GM10248 (cell line): ENCODE results near the gene ADAMTS3.

Experiments used
- CTCF ChIA-PET: fragments of 300-600 bp; sonication (Branson Sonifier 250); formaldehyde crosslinking; extraction: SDS; loops from one replicate; lab custom pipeline; 2021; ENCODE audit warnings: antibody characterized with exemption; lab: Yijun Ruan, JAX
- POLR2A ChIA-PET: fragments of 350-650 bp; sonication (Branson Sonifier 250); formaldehyde crosslinking; extraction: SDS; loops from one replicate; lab custom pipeline; 2020; ENCODE audit warnings: antibody characterized with exemption; lab: Yijun Ruan, JAX
- DNase-seq: peaks from one replicate; pipeline ENCODE4 v3.0.0; 2012; ENCODE audit errors: extremely low spot score
- CTCF ChIP-seq: IDR thresholded peaks from 2 replicates; pipeline ENCODE4 v1.5.1; 2012; ENCODE audit warnings: mild to moderate bottlenecking, low read depth; ENCODE audit errors: extremely low read depth, missing control alignments, control extremely low read depth

ADAMTS3 gene

DNA sequence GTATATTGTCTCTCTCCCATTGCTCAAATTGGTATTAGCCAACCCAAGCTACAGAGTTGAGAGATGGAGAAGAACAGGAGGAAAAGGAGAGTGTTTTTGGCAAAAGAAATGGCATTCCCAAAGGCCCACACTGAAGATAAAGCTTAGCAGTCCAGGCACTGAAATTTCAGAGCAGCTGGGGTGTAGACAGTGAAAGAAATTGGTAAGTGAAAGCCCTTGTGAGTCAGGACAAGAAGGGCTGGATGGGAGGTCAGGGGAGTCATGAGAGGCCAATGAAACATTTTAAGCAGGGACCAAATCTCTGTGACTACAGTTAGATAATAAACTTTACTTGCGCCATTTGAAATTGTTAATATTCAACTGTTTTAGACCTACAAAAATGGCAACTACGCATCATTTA, 177.7 kb downstream of the ADAMTS3 start:
- ChIA-PET POLR2A (interaction anchor here (0.6 kb wide), 1 partner anchor 330 kb away, joined by 3 read pairs; no protein-coding TSS in a partner anchor), CTCF (no interaction called here)

GRCh38 chr4:72390409-72390808, 178.6 kb downstream of the ADAMTS3 start:
- TF ChIP-seq CTCF, result no peak
- DNase-seq, result no peak
- ChIA-PET POLR2A (no interaction called here), CTCF (no interaction called here)

More for the DNA sequence above, 177.7 kb downstream of the ADAMTS3 start:
- TF ChIP-seq CTCF, result no peak
- DNase-seq, result no peak

- ChIA-PET POLR2A (no interaction called here), CTCF (no interaction called here)
- TF ChIP-seq CTCF, result no peak
- no peak for DNase-seq
Measured at GRCh38 chr4:72388521-72388920, 180.5 kb downstream of the ADAMTS3 start.

DNA sequence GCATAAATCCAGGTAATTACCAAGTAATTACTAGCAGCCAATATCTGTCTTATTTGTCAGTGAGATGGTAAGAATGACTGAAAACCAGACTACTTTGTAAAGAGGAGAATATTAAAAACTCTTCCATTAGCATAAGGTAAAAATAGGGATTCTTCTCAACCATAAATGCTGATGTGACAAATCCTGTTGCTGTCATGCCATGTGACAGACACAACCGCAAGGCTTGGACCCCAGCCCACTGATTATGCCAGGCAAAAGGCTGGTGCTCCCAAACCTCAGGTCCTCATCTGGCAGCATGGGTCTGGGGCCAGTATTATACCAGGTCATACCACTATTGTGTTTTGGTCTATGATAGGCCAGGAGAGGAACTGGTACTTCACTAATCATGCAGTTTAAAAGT, 181.1 kb downstream of the ADAMTS3 start:
- CTCF ChIA-PET, result no interaction called here
- no peak for TF ChIP-seq CTCF
- POLR2A ChIA-PET, result no interaction called here
- no peak for DNase-seq

DNA sequence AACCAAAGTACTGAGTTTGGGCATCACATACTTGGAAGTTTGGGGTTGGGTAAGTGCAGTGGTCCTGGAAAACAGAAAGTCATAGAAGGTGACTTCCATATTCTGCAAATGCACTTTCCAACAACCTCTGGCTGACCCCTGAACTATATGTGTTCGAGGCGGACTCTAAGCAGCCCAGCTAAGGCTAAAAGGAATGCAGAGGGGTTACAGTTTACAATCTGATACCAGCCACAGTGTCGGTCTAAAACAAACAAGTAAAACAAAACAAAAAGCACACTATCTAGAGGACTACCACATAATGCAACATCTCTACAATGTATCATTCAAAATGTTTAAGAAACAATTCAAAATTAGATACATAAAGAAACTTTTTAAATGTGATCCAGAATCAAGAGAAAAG, 185.6 kb downstream of the ADAMTS3 start:
- POLR2A ChIA-PET, result no interaction called here
- no peak for DNase-seq
- TF ChIP-seq CTCF, result no peak
- CTCF ChIA-PET, result no interaction called here

DNA sequence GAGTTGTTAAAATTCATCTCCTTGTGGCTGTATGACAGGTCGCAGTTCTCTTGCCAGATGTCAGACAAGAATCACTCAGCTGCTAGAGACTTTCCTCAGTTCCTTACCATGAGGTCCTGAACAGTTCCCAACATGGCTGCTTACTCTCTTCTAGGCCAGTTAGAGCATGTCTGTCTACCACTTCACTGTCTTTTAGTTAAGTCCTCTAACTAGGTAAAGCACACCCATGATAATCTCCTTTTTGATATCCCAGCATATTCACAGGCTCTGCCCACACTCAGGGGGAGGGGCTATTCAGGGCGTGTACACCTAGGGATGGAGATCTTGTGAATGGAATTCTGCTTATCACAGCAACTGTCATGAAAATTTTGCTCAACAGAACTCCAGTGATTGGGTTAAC, 190.1 kb downstream of the ADAMTS3 start:
- no peak for TF ChIP-seq CTCF
- POLR2A ChIA-PET, result no interaction called here
- CTCF ChIA-PET, result interaction anchor here (1.2 kb wide), 1 partner anchor 52 kb away, joined by 4 read pairs; no protein-coding TSS in a partner anchor
- no peak for DNase-seq

DNA sequence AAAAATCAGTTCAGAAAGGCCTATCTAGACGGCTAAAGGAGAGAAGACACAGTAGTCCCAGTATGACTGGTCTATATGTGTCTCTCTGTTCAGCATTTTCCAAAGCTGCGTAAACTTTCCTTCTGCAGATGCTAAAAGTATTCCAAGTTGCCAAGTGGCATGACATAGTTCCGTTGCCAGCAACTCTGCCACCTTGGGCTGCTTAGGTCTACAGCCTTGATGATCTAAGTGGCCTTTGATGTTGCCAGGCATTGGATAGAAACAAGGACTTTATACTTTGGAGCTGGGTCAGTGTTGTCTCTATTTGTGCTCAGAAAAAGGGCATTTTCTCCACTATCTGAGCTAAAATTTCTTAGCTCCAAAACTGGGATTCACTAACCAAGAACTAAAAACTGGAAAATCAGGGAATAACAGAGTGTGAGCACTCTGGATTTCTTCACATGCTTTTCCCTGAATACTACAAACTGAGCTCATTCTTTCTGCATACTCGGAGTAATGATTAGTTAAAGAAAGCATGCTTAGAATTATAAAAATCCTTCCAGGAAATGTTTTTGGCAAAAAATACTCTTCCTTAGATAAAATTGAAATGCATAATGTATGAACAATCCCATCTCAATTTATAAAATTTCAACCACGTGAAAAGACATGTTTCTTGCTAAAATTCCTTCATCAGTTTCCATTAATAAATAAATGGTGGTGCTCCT, 191.4 kb downstream of the ADAMTS3 start:
- ChIA-PET POLR2A (no interaction called here), CTCF (no interaction called here)
- no peak for TF ChIP-seq CTCF
- DNase-seq, result no peak
